ENCODE data around the gene TCF19.

DNA sequence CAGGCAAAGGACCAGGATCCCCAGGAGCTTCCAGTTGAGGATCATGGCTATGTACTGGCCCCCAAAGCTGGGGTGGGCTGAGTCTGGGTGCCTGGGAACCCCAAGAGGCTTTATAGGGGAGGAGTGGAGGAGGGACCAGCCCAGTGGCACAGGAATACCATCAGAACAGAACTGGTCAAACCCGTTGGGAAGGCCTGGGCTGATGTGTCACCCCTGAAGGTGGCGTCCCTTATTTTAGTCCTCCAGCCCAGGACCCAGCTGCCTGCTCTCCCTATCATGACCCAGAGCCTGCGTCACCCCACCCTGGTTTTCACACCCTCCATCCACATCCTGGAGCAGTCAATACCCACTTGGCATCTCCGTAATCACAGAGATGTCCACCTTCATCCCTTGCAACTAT is 19.4 kb upstream of the TCF19 start, which contains the start of gene PSORS1C2:
- TF ChIP-seq, protein P1, sequence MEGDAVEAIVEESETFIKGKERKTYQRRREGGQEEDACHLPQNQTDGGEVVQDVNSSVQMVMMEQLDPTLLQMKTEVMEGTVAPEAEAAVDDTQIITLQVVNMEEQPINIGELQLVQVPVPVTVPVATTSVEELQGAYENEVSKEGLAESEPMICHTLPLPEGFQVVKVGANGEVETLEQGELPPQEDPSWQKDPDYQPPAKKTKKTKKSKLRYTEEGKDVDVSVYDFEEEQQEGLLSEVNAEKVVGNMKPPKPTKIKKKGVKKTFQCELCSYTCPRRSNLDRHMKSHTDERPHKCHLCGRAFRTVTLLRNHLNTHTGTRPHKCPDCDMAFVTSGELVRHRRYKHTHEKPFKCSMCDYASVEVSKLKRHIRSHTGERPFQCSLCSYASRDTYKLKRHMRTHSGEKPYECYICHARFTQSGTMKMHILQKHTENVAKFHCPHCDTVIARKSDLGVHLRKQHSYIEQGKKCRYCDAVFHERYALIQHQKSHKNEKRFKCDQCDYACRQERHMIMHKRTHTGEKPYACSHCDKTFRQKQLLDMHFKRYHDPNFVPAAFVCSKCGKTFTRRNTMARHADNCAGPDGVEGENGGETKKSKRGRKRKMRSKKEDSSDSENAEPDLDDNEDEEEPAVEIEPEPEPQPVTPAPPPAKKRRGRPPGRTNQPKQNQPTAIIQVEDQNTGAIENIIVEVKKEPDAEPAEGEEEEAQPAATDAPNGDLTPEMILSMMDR (IDR thresholded peaks at IDR 0.05), result no peak
- TF ChIP-seq POLR2AphosphoS5 (IDR thresholded peaks at IDR 0.05; ENCODE audit: low read depth, low read length), result no peak
